GM19240 (cell line): ENCODE results near the gene SHC3.

Experiments
- DNase-seq: peaks from one replicate; pipeline ENCODE4 v3.0.0; 2011; ENCODE audit warnings: low spot score; ENCODE audit not compliant: insufficient read length

SHC3 gene

GRCh38 chr9:89186960-89187359, 8.3 kb upstream of the SHC3 start:
- no peak for DNase-seq

GRCh38 chr9:89185980-89186379, 7.4 kb upstream of the SHC3 start:
- DNase-seq: no peak

- DNase-seq: no peak
Observed at GRCh38 chr9:89183146-89183545, 4.5 kb upstream of the SHC3 start.

- DNase-seq: no peak
Observed at GRCh38 chr9:89182369-89182768, 3.8 kb upstream of the SHC3 start.

- no peak for DNase-seq
Observed at GRCh38 chr9:89179895-89180734, 1.5 kb upstream of the SHC3 start.

- no peak for DNase-seq
Observed at GRCh38 chr9:89179540-89179894, 899 bp upstream of the SHC3 start.

GRCh38 chr9:89178830-89179539, 367 bp upstream of the SHC3 start:
- no peak for DNase-seq

- no peak for DNase-seq
Observed at GRCh38 chr9:89177012-89177943, 1.3 kb downstream of the SHC3 start.

GRCh38 chr9:89175828-89176261, 2.8 kb downstream of the SHC3 start:
- DNase-seq: no peak

GRCh38 chr9:89174291-89174690, 4.3 kb downstream of the SHC3 start:
- no peak for DNase-seq

GRCh38 chr9:89173072-89173471, 5.5 kb downstream of the SHC3 start:
- no peak for DNase-seq

GRCh38 chr9:89172398-89172797, 6.2 kb downstream of the SHC3 start:
- DNase-seq: no peak

- DNase-seq: no peak
Observed at GRCh38 chr9:89171693-89172092, 6.9 kb downstream of the SHC3 start.

GRCh38 chr9:89171231-89171630, 7.4 kb downstream of the SHC3 start:
- no peak for DNase-seq

GRCh38 chr9:89168901-89169813, 9.5 kb downstream of the SHC3 start:
- DNase-seq: no peak

GRCh38 chr9:89167788-89168187, 10.8 kb downstream of the SHC3 start:
- no peak for DNase-seq

- DNase-seq: no peak
Observed at GRCh38 chr9:89166852-89167251, 11.8 kb downstream of the SHC3 start.

- no peak for DNase-seq
Observed at GRCh38 chr9:89165880-89166279, 12.7 kb downstream of the SHC3 start.

- DNase-seq: no peak
Observed at GRCh38 chr9:89165341-89165740, 13.3 kb downstream of the SHC3 start.

GRCh38 chr9:89161221-89161620, 17.4 kb downstream of the SHC3 start:
- DNase-seq: no peak

GRCh38 chr9:89160806-89161205, 17.8 kb downstream of the SHC3 start:
- DNase-seq: no peak
